MCF 10A (cell line): ENCODE measurements around the gene PFKP. TPM values are rescaled to one million over a fixed set of nuclear protein-coding genes. Genes with fewer than 3 reads are reported as not detected.
A peak's percentile ranks its signal among the peaks of the same experiment; 100 is the strongest.
"Not testable (repeated sequence)": the region's sequence is repeated elsewhere in the genome, so short reads cannot be mapped to it uniquely, and the experiment has no call there.

Source experiments
- BruUV-seq: library from RNA; stranded (reverse); fragments of 400-500 nt; replicated peaks from 2 replicates; lab custom pipeline; 2021; lab: Mats Ljungman, UMichigan
- CTCF ChIA-PET: fragments of 300-600 bp; sonication (Branson Sonifier 250); formaldehyde crosslinking; extraction: SDS; loops from one replicate; lab custom pipeline; 2021; ENCODE audit warnings: antibody characterized with exemption, inconsistent platforms; lab: Yijun Ruan, JAX
- POLR2A ChIA-PET: fragments of 300-600, 350-650 bp; sonication (Branson Sonifier 250); formaldehyde crosslinking; extraction: SDS; loops from one replicate; lab custom pipeline; 2020; ENCODE audit warnings: antibody characterized with exemption, inconsistent platforms; lab: Yijun Ruan, JAX
- DNase-seq: peaks from one replicate; pipeline ENCODE4 v3.0.0-alpha.2; 2018; ENCODE audit not compliant: unreplicated experiment
- H3K27ac Mint-ChIP-seq: one replicate; pipeline ENCODE4 v1.8.0; 2022; ENCODE audit warnings: mild to moderate bottlenecking, low read depth, mixed read lengths; ENCODE audit not compliant: unreplicated experiment
- H3K27me3 Mint-ChIP-seq: one replicate; pipeline ENCODE4 v1.8.0; 2022; ENCODE audit warnings: mixed read lengths; ENCODE audit not compliant: insufficient read depth, unreplicated experiment
- H3K36me3 Mint-ChIP-seq: one replicate; pipeline ENCODE4 v1.8.0; 2022; ENCODE audit warnings: mild to moderate bottlenecking, moderate library complexity, mixed read lengths; ENCODE audit not compliant: insufficient read depth, unreplicated experiment
- H3K4me1 Mint-ChIP-seq: one replicate; pipeline ENCODE4 v1.8.0; 2022; ENCODE audit warnings: mixed read lengths; ENCODE audit not compliant: insufficient read depth, unreplicated experiment
- H3K4me3 Mint-ChIP-seq: one replicate; pipeline ENCODE4 v1.8.0; 2022; ENCODE audit warnings: mild to moderate bottlenecking, moderate library complexity, mixed read lengths; ENCODE audit not compliant: unreplicated experiment
- H3K9me3 Mint-ChIP-seq: one replicate; pipeline ENCODE4 v1.8.0; 2022; ENCODE audit warnings: mixed read lengths; ENCODE audit not compliant: unreplicated experiment
- CTCF ChIP-seq: fragments of 200-600 bp; IDR thresholded peaks from one replicate; pipeline ENCODE4 v1.8.0; 2022; ENCODE audit warnings: antibody characterized with exemption, mild to moderate bottlenecking; ENCODE audit not compliant: unreplicated experiment
- intact Hi-C: fragments of 100-400 bp; cut with micrococcal nuclease; formaldehyde crosslinking; loops from 2 replicates; pipeline ENCODE4 v1.14.1; 2022
- total RNA-seq: library from RNA; stranded (reverse); gene quantifications from 2 replicates; pipeline ENCODE4 v1.2.3, GENCODE V29; 2022

Gene PFKP
- total RNA-seq, 1 experiment from 2014 or later = 186 TPM

GRCh38 chr10:3166496-3167290 lies 99.3 kb downstream of the PFKP start:
- TF ChIP-seq CTCF = no peak
- Mint-ChIP-seq H3K27ac (no peak overlapping the region), H3K36me3 (peaks cover 63% of the 10 kb centered on the region), H3K4me1 (peaks cover 10% of the 10 kb centered on the region), H3K27me3 (no peaks in the 10 kb centered on the region), H3K4me3 (no peak overlapping the region), H3K9me3 (no peaks in the 10 kb centered on the region)
- intact Hi-C loops = no loop called here
- BruUV-seq = no TSS peak
- ChIA-PET POLR2A (interaction anchor here (0.7 kb wide), 1 partner anchor 18 kb away, joined by 3 read pairs; no protein-coding TSS in a partner anchor), CTCF (no interaction called here)
- DNase-seq = no peak

GRCh38 chr10:3167611-3168330 lies 100.4 kb downstream of the PFKP start:
- DNase-seq = no peak
- Mint-ChIP-seq H3K27me3 (no peaks in the 10 kb centered on the region), H3K27ac (no peak overlapping the region), H3K36me3 (peaks cover 70% of the 10 kb centered on the region), H3K9me3 (no peaks in the 10 kb centered on the region), H3K4me1 (peaks cover 12% of the 10 kb centered on the region), H3K4me3 (no peak overlapping the region)
- BruUV-seq = no TSS peak
- TF ChIP-seq CTCF = no peak
- intact Hi-C loops = no loop called here
- ChIA-PET CTCF (interaction anchor here (0.6 to 1.0 kb wide), 2 partner anchors 14 to 21 kb away, joined by 3 read pairs; no protein-coding TSS in a partner anchor), POLR2A (interaction anchor here (0.7 to 1.1 kb wide), 2 partner anchors 8 to 13 kb away, joined by 4 read pairs; no protein-coding TSS in a partner anchor)

GRCh38 chr10:3169271-3169670 lies 101.9 kb downstream of the PFKP start:
- no TSS peak for BruUV-seq
- Mint-ChIP-seq H3K4me1 (peaks cover 17% of the 10 kb centered on the region), H3K9me3 (no peaks in the 10 kb centered on the region), H3K4me3 (no peak overlapping the region), H3K36me3 (peaks cover 58% of the 10 kb centered on the region), H3K27ac (peak overlapping the region; percentile 89), H3K27me3 (no peaks in the 10 kb centered on the region)
- intact Hi-C loops = no loop called here
- POLR2A ChIA-PET = interaction anchor here (0.6 to 1.4 kb wide), 4 partner anchors 14 to 75 kb away, joined by 3 to 4 read pairs (median 4); no protein-coding TSS in a partner anchor
- TF ChIP-seq CTCF = no peak
- CTCF ChIA-PET = interaction anchor here (0.7 kb wide), 1 partner anchor 1681 kb away, joined by 3 read pairs; no protein-coding TSS in a partner anchor
- DNase-seq = no peak

- no peak for TF ChIP-seq CTCF
- Mint-ChIP-seq H3K36me3 (peaks cover 56% of the 10 kb centered on the region), H3K27ac (peak overlapping the region; percentile 89), H3K4me1 (peaks cover 17% of the 10 kb centered on the region), H3K9me3 (no peaks in the 10 kb centered on the region), H3K27me3 (no peaks in the 10 kb centered on the region), H3K4me3 (no peak overlapping the region)
- POLR2A ChIA-PET = interaction anchor here (0.6 to 1.4 kb wide), 3 partner anchors 34 to 75 kb away, joined by 3 to 4 read pairs (median 3); no protein-coding TSS in a partner anchor
- intact Hi-C loops = no loop called here
- no peak for DNase-seq
- CTCF ChIA-PET = interaction anchor here (0.7 kb wide), 1 partner anchor 1681 kb away, joined by 3 read pairs; no protein-coding TSS in a partner anchor
- no TSS peak for BruUV-seq
Observed at GRCh38 chr10:3169673-3170072, 102.3 kb downstream of the PFKP start.

GRCh38 chr10:3171488-3171887 lies 104.1 kb downstream of the PFKP start:
- peaks cover 40% of the 10 kb centered on the region for H3K36me3 Mint-ChIP-seq
- CTCF ChIA-PET, intact Hi-C loops, BruUV-seq, POLR2A ChIA-PET, H3K9me3 Mint-ChIP-seq, DNase-seq, H3K27me3 Mint-ChIP-seq: not testable (repeated sequence)
- peaks cover 17% of the 10 kb centered on the region for H3K4me1 Mint-ChIP-seq
- peak overlapping the region; percentile 55 for H3K27ac Mint-ChIP-seq
- H3K4me3 Mint-ChIP-seq = peak overlapping the region; percentile 78
